Liver (tissue), 9 donors: ENCODE data around the gene EXOC5. TPM values are rescaled to one million over a fixed set of nuclear protein-coding genes. Genes with fewer than 3 reads are reported as not detected.

Experiments used
- DNase-seq: peaks from one replicate; pipeline ENCODE4 v3.0.0-alpha.2; 2017; ENCODE audit warnings: low spot score
- H3K27ac ChIP-seq, 2 donors: one replicate each; pipeline ENCODE4 v1.7.0; 2013; ENCODE audit warnings: inconsistent platforms in 2 of 2, low read length in 2 of 2, control low read depth in 1 of 2, low read depth in 1 of 2, mild to moderate bottlenecking in 1 of 2
- H3K27me3 ChIP-seq, 4 donors: one replicate each; pipeline versions ENCODE4 v1.6.1 to v1.7.0; 2013; ENCODE audit warnings: low read length in 3 of 4, inconsistent platforms in 1 of 4, mild to moderate bottlenecking in 1 of 4, moderate library complexity in 1 of 4; ENCODE audit not compliant: control insufficient read depth in 4 of 4, insufficient read depth in 4 of 4
- H3K36me3 ChIP-seq, 4 donors: one replicate each; pipeline versions ENCODE4 v1.6.1 to v1.7.0; 2013; ENCODE audit warnings: low read length in 3 of 4, mild to moderate bottlenecking in 3 of 4, low read depth in 1 of 4, moderate library complexity in 1 of 4; ENCODE audit not compliant: control insufficient read depth in 4 of 4, insufficient read depth in 3 of 4
- H3K4me1 ChIP-seq, 4 donors: one replicate each; pipeline versions ENCODE4 v1.6.1 to v1.7.0; 2013; ENCODE audit warnings: low read length in 3 of 4, mild to moderate bottlenecking in 3 of 4, moderate library complexity in 1 of 4; ENCODE audit not compliant: control insufficient read depth in 4 of 4, insufficient read depth in 4 of 4
- H3K4me3 ChIP-seq, 3 donors: one replicate each; pipeline versions ENCODE4 v1.6.1 to v1.7.0; 2013; ENCODE audit warnings: low read length in 3 of 3, control low read depth in 1 of 3, low read depth in 1 of 3, mild to moderate bottlenecking in 1 of 3
- H3K9ac ChIP-seq, 2 donors: one replicate each; pipeline ENCODE4 v1.7.0; 2013; ENCODE audit warnings: low read length in 2 of 2, mild to moderate bottlenecking in 2 of 2, moderate library complexity in 2 of 2, control low read depth in 1 of 2, low read depth in 1 of 2
- H3K9me3 ChIP-seq, 4 donors: one replicate each; pipeline versions ENCODE4 v1.6.1 to v1.7.0; 2013; ENCODE audit warnings: low read length in 3 of 4; ENCODE audit not compliant: control insufficient read depth in 4 of 4
- EGR1 ChIP-seq, 2 donors: IDR thresholded peaks; 2 replicates each; pipeline ENCODE4 v1.6.1; 2016 to 2018; ENCODE audit warnings: antibody characterized with exemption in 2 of 2, low read depth in 2 of 2
- FOXA1 ChIP-seq: IDR thresholded peaks from 2 replicates; pipeline ENCODE4 v1.6.1; 2016; ENCODE audit warnings: antibody characterized with exemption
- FOXA2 ChIP-seq: IDR thresholded peaks from 2 replicates; pipeline ENCODE4 v1.6.1; 2016; ENCODE audit warnings: antibody characterized with exemption
- GABPA ChIP-seq, 2 donors: IDR thresholded peaks in 1 of 2; conservative IDR thresholded peaks in 1 of 2; 2 replicates each; pipeline ENCODE4 v1.6.1; 2016; ENCODE audit warnings: antibody characterized with exemption in 2 of 2, mild to moderate bottlenecking in 1 of 2, moderate library complexity in 1 of 2
- HNF4A ChIP-seq, 2 donors: conservative IDR thresholded peaks; 2 replicates each; pipeline ENCODE4 v1.6.1; 2016; ENCODE audit warnings: antibody characterized with exemption in 2 of 2, mild to moderate bottlenecking in 2 of 2
- HNF4G ChIP-seq: IDR thresholded peaks from 2 replicates; pipeline ENCODE4 v1.6.1; 2016; ENCODE audit warnings: antibody characterized with exemption
- JUND ChIP-seq, 2 donors: IDR thresholded peaks; 2 replicates each; pipeline ENCODE4 v1.6.1; 2016; ENCODE audit warnings: antibody characterized with exemption in 2 of 2
- NR2F2 ChIP-seq: IDR thresholded peaks from 2 replicates; pipeline ENCODE4 v1.6.1; 2016; ENCODE audit warnings: antibody characterized with exemption
- RAD21 ChIP-seq, 2 donors: IDR thresholded peaks; 2 replicates each; pipeline ENCODE4 v1.6.1; 2016; ENCODE audit warnings: antibody characterized with exemption in 2 of 2, mild to moderate bottlenecking in 2 of 2
- RXRA ChIP-seq, 2 donors: IDR thresholded peaks; 2 replicates each; pipeline ENCODE4 v1.6.1; 2017 to 2018; ENCODE audit warnings: antibody characterized with exemption in 2 of 2, mild to moderate bottlenecking in 1 of 2
- SP1 ChIP-seq: IDR thresholded peaks from 2 replicates; pipeline ENCODE4 v1.6.1; 2018; ENCODE audit warnings: antibody characterized with exemption, mild to moderate bottlenecking
- TAF1 ChIP-seq: conservative IDR thresholded peaks from 2 replicates; pipeline ENCODE4 v1.6.1; 2016; ENCODE audit warnings: antibody characterized with exemption, mild to moderate bottlenecking
- YY1 ChIP-seq: IDR thresholded peaks from 2 replicates; pipeline ENCODE4 v1.6.1; 2016; ENCODE audit warnings: antibody characterized with exemption, mild to moderate bottlenecking
- WGBS: extraction: QIAGEN DNeasy Blood & Tissue Kit; methylation state at CpG from one replicate; pipeline ENCODE4 v1.1.7; 2013; 5-methylcytosine and 5-hydroxymethylcytosine counted together
- polyA plus RNA-seq, 2 donors: library from polyadenylated mRNA; stranded (reverse) in 1 of 2; unstranded in 1 of 2; fragments of 200-250 nt in 1 of 2; fragments of >200 nt in 1 of 2; fragmentation: Nextera tagmentation in 1 of 2; extraction: Ambion mirVana in 1 of 2; gene quantifications; one replicate each; pipeline versions ENCODE4 v1.2.1 to v1.2.3, GENCODE V29; 2013 to 2015
- total RNA-seq, 2 donors: library from RNA; depleted of rRNA; stranded (reverse); fragments of >200 nt; gene quantifications; one replicate each; pipeline ENCODE4 v1.2.3, GENCODE V29; 2014
- TF ChIP-seq, protein P1 (sequence below): IDR thresholded peaks from 2 replicates; pipeline ENCODE4 v1.6.1; 2016; ENCODE audit warnings: antibody characterized with exemption
- TF ChIP-seq, protein P2 (sequence below): IDR thresholded peaks from 2 replicates; pipeline ENCODE4 v1.6.1; 2016; ENCODE audit warnings: antibody characterized with exemption
- TF ChIP-seq, protein P3 (sequence below): IDR thresholded peaks from 2 replicates; pipeline ENCODE4 v1.6.1; 2016; ENCODE audit warnings: antibody characterized with exemption, mild to moderate bottlenecking
- TF ChIP-seq, protein P4 (sequence below): fragments of 150-350 bp; IDR thresholded peaks from 2 replicates; pipeline ENCODE4 v1.5.1; 2017; ENCODE audit warnings: improper control_type of control experiment, low read depth, low read length; ENCODE audit not compliant: missing input control
- TF ChIP-seq, protein P5 (sequence below): IDR thresholded peaks from 2 replicates; pipeline ENCODE4 v1.6.1; 2016; ENCODE audit warnings: antibody characterized with exemption
- donor health status: healthy.
- donor health status: healthy.
- donor health status: healthy.
- donor health status: healthy.
- donor health status: healthy.

Gene EXOC5
- total and polyA plus RNA-seq, 4 donors, result 7.9 to 28.9 (median 20.8) TPM

DNA sequence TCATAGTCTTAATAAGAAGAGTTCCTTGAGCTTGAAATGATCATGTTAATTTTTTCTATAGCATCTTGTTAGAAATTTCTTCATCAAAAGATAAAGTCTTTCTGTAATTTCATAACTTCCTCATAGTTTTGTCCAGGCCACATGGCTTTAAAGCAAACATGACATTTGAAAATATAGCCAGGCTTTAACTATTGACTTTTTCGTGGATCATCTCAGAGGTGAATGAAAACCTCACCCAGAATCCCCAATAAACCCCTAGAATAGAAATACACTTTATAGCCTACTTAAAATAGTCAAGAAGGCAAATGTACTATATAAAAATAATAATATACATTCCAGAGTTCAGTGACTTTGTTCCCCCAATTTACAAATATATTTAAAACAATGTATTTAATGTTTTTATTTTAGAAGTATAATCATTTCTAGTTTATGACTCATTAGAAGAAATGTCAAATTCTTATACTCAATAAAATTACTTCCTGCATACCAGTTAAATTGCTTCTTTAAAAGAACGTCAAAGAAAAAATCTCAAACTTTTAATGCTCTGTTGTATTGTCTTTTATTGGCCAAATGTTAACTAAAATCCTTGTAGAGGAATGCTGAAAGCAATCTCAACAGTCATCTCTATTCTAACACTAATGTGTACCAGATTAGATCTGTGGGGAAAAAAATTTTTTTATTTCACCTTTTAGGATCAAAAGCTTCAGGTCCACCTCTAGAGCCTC is 21.6 kb downstream of the EXOC5 start:
- Histone ChIP-seq H3K9ac (no peak overlapping the region), H3K4me3 (no peak overlapping the region), H3K27me3 (no peaks in the 10 kb centered on the region), H3K36me3 (peaks cover 0 to 3% (median under 1%) of the 10 kb centered on the region in 4 donors), H3K27ac (no peak overlapping the region), H3K4me1 (no peaks in the 10 kb centered on the region), H3K9me3 (no peaks in the 10 kb centered on the region)
- WGBS, result 72% methylated on average over 2 of the region's 2 CpGs
- TF ChIP-seq, protein P1, sequence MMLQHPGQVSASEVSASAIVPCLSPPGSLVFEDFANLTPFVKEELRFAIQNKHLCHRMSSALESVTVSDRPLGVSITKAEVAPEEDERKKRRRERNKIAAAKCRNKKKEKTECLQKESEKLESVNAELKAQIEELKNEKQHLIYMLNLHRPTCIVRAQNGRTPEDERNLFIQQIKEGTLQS, result no peak
- TF ChIP-seq EGR1 (IDR thresholded peaks at IDR 0.05; ENCODE audit: low read depth in 2 of 2), result no peak
- TF ChIP-seq, protein P2, sequence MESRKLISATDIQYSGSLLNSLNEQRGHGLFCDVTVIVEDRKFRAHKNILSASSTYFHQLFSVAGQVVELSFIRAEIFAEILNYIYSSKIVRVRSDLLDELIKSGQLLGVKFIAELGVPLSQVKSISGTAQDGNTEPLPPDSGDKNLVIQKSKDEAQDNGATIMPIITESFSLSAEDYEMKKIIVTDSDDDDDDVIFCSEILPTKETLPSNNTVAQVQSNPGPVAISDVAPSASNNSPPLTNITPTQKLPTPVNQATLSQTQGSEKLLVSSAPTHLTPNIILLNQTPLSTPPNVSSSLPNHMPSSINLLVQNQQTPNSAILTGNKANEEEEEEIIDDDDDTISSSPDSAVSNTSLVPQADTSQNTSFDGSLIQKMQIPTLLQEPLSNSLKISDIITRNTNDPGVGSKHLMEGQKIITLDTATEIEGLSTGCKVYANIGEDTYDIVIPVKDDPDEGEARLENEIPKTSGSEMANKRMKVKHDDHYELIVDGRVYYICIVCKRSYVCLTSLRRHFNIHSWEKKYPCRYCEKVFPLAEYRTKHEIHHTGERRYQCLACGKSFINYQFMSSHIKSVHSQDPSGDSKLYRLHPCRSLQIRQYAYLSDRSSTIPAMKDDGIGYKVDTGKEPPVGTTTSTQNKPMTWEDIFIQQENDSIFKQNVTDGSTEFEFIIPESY, result no peak
- TF ChIP-seq, protein P3, sequence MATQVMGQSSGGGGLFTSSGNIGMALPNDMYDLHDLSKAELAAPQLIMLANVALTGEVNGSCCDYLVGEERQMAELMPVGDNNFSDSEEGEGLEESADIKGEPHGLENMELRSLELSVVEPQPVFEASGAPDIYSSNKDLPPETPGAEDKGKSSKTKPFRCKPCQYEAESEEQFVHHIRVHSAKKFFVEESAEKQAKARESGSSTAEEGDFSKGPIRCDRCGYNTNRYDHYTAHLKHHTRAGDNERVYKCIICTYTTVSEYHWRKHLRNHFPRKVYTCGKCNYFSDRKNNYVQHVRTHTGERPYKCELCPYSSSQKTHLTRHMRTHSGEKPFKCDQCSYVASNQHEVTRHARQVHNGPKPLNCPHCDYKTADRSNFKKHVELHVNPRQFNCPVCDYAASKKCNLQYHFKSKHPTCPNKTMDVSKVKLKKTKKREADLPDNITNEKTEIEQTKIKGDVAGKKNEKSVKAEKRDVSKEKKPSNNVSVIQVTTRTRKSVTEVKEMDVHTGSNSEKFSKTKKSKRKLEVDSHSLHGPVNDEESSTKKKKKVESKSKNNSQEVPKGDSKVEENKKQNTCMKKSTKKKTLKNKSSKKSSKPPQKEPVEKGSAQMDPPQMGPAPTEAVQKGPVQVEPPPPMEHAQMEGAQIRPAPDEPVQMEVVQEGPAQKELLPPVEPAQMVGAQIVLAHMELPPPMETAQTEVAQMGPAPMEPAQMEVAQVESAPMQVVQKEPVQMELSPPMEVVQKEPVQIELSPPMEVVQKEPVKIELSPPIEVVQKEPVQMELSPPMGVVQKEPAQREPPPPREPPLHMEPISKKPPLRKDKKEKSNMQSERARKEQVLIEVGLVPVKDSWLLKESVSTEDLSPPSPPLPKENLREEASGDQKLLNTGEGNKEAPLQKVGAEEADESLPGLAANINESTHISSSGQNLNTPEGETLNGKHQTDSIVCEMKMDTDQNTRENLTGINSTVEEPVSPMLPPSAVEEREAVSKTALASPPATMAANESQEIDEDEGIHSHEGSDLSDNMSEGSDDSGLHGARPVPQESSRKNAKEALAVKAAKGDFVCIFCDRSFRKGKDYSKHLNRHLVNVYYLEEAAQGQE, result no peak
- no peak for TF ChIP-seq RXRA (IDR thresholded peaks at IDR 0.05)
- TF ChIP-seq HNF4G, result no peak
- no peak for TF ChIP-seq HNF4A (conservative IDR thresholded peaks at IDR 0.05)
- TF ChIP-seq SP1, result no peak
- TF ChIP-seq NR2F2, result no peak
- TF ChIP-seq YY1, result no peak
- no peak for TF ChIP-seq TAF1
- no peak for TF ChIP-seq RAD21 (IDR thresholded peaks at IDR 0.05)
- TF ChIP-seq GABPA (IDR thresholded peaks at IDR 0.05 in 1 of 2, conservative IDR thresholded peaks at IDR 0.05 in 1 of 2), result no peak
- no peak for TF ChIP-seq FOXA2
- TF ChIP-seq FOXA1, result no peak
- TF ChIP-seq, protein P4, sequence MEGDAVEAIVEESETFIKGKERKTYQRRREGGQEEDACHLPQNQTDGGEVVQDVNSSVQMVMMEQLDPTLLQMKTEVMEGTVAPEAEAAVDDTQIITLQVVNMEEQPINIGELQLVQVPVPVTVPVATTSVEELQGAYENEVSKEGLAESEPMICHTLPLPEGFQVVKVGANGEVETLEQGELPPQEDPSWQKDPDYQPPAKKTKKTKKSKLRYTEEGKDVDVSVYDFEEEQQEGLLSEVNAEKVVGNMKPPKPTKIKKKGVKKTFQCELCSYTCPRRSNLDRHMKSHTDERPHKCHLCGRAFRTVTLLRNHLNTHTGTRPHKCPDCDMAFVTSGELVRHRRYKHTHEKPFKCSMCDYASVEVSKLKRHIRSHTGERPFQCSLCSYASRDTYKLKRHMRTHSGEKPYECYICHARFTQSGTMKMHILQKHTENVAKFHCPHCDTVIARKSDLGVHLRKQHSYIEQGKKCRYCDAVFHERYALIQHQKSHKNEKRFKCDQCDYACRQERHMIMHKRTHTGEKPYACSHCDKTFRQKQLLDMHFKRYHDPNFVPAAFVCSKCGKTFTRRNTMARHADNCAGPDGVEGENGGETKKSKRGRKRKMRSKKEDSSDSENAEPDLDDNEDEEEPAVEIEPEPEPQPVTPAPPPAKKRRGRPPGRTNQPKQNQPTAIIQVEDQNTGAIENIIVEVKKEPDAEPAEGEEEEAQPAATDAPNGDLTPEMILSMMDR, result no peak
- TF ChIP-seq JUND (IDR thresholded peaks at IDR 0.05), result no peak
- TF ChIP-seq, protein P5, sequence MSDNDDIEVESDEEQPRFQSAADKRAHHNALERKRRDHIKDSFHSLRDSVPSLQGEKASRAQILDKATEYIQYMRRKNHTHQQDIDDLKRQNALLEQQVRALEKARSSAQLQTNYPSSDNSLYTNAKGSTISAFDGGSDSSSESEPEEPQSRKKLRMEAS, result no peak
- no peak for DNase-seq
